ENCODE results near the gene F7.

GRCh38 chr13:113109151-113110047 lies 3.8 kb downstream of the F7 start:
- no peak for TF ChIP-seq POLR2A (IDR thresholded peaks at IDR 0.05; ENCODE audit: low read depth, low read length)
- no peak for TF ChIP-seq POLR2AphosphoS5 (IDR thresholded peaks at IDR 0.05; ENCODE audit: low read depth, low read length)
